Natural killer cell (primary cell): ENCODE measurements around the gene NAV3. TPM values are rescaled to one million over a fixed set of nuclear protein-coding genes. Genes with fewer than 3 reads are reported as not detected.
"Not testable (repeated sequence)": the region's sequence is repeated elsewhere in the genome, so short reads cannot be mapped to it uniquely, and the experiment has no call there.

Source experiments
- ATAC-seq, 3 donors: fragments of 150-1000 bp in 2 of 3; fragments of 200-7000 bp in 1 of 3; cut with Tn5 transposase; 1 replicate in 1 of 3; 2 replicates in 2 of 3; pipeline ENCODE4 v1.10.0; 2021; ENCODE audit warnings: mild to moderate bottlenecking in 2 of 3, moderate library complexity in 2 of 3
- DNase-seq, 2 donors: peaks; one replicate each; pipeline versions ENCODE4 v3.0.0 to v3.0.0-alpha.2; 2013 to 2021; ENCODE audit warnings: mixed read lengths in 1 of 2
- H3K27ac ChIP-seq: one replicate; pipeline ENCODE4 v1.5.1; 2013; ENCODE audit warnings: mild to moderate bottlenecking, low read length
- H3K27me3 ChIP-seq: one replicate; pipeline ENCODE4 v1.6.1; 2013; ENCODE audit warnings: low read length; ENCODE audit not compliant: control insufficient read depth, insufficient read depth
- H3K36me3 ChIP-seq: one replicate; pipeline ENCODE4 v1.6.1; 2013; ENCODE audit warnings: low read length; ENCODE audit not compliant: control insufficient read depth, insufficient read depth
- H3K4me1 ChIP-seq: one replicate; pipeline ENCODE4 v1.6.1; 2013; ENCODE audit warnings: low read length; ENCODE audit not compliant: control insufficient read depth, insufficient read depth
- H3K4me3 ChIP-seq: one replicate; pipeline ENCODE4 v1.5.1; 2013; ENCODE audit warnings: low read length
- H3K9me3 ChIP-seq: one replicate; pipeline ENCODE4 v1.6.1; 2013; ENCODE audit warnings: low read length; ENCODE audit not compliant: control insufficient read depth, insufficient read depth
- H3K27ac Mint-ChIP-seq, 2 donors: one replicate each; pipeline ENCODE4 v1.8.0; 2022; ENCODE audit warnings: mild to moderate bottlenecking in 2 of 2, mixed read lengths in 2 of 2, moderate library complexity in 1 of 2
- H3K27me3 Mint-ChIP-seq, 2 donors: one replicate each; pipeline ENCODE4 v1.8.0; 2022; ENCODE audit warnings: low read depth in 2 of 2, mixed read lengths in 2 of 2
- H3K36me3 Mint-ChIP-seq: one replicate; pipeline ENCODE4 v1.8.0; 2022; ENCODE audit warnings: mixed read lengths
- H3K4me1 Mint-ChIP-seq, 2 donors: one replicate each; pipeline ENCODE4 v1.8.0; 2022; ENCODE audit warnings: mixed read lengths in 2 of 2
- H3K4me3 Mint-ChIP-seq: one replicate; pipeline ENCODE4 v1.8.0; 2022; ENCODE audit warnings: mild to moderate bottlenecking, moderate library complexity, mixed read lengths
- H3K9me3 Mint-ChIP-seq, 2 donors: one replicate each; pipeline ENCODE4 v1.8.0; 2022; ENCODE audit warnings: mixed read lengths in 2 of 2
- CTCF ChIP-seq: fragments of 200-600 bp; IDR thresholded peaks from one replicate; pipeline ENCODE4 v1.8.0; 2022; ENCODE audit warnings: antibody characterized with exemption
- WGBS: methylation state at CpG from one replicate; pipeline ENCODE4 v1.1.7; 2013; ENCODE audit warnings: missing lambda C conversion rate; ENCODE audit not compliant: insufficient coverage; 5-methylcytosine and 5-hydroxymethylcytosine counted together
- intact Hi-C: fragments of 100-400 bp; cut with micrococcal nuclease; formaldehyde crosslinking; loops from one replicate; pipeline ENCODE4 v1.14.2; 2022
- total RNA-seq, 4 donors: library from RNA; stranded (reverse); fragments of 120-200 nt in 1 of 4; gene quantifications; one replicate each; pipeline versions ENCODE4 v1.2.3 to v1.2.4, GENCODE V29; 2013 to 2022

Gene NAV3
- total RNA-seq, 3 donors from 2014 or later (not counting 1 experiment from before 2014, with no cell fraction given), result not detected

GRCh38 chr12:78099806-78100205 lies 269.1 kb downstream of the NAV3 start:
- H3K4me3 ChIP-seq, result no peak overlapping the region
- no peak for TF ChIP-seq CTCF
- DNase-seq, result no peak
- H3K4me1 ChIP-seq, result no peaks in the 10 kb centered on the region
- no peak overlapping the region for H3K27ac ChIP-seq
- no peaks in the 10 kb centered on the region for H3K36me3 ChIP-seq
- peaks cover 16 to 27% of the 10 kb centered on the region in 2 donors for H3K9me3 Mint-ChIP-seq
- intact Hi-C loops, result no loop called here
- peaks cover 8% of the 10 kb centered on the region for H3K9me3 ChIP-seq
- no peaks in the 10 kb centered on the region for H3K36me3 Mint-ChIP-seq
- H3K27me3 ChIP-seq, result no peaks in the 10 kb centered on the region
- H3K4me1 Mint-ChIP-seq, result no peaks in the 10 kb centered on the region
- no peak overlapping the region for H3K4me3 Mint-ChIP-seq
- no peaks in the 10 kb centered on the region for H3K27me3 Mint-ChIP-seq
- H3K27ac Mint-ChIP-seq, result no peak overlapping the region
- 56% methylated on average over 1 of the region's 2 CpGs for WGBS
- ATAC-seq, result no peak

- Histone ChIP-seq H3K36me3 (no peaks in the 10 kb centered on the region), H3K27me3 (no peaks in the 10 kb centered on the region), H3K4me1 (no peaks in the 10 kb centered on the region), H3K27ac (no peak overlapping the region), H3K9me3 (peaks cover 8% of the 10 kb centered on the region), H3K4me3 (no peak overlapping the region)
- WGBS, result 40% methylated on average over 2 of the region's 4 CpGs
- Mint-ChIP-seq H3K4me1 (no peaks in the 10 kb centered on the region), H3K27me3 (no peaks in the 10 kb centered on the region), H3K9me3 (peaks cover 14 to 20% of the 10 kb centered on the region in 2 donors), H3K27ac (no peak overlapping the region), H3K36me3 (no peaks in the 10 kb centered on the region), H3K4me3 (no peak overlapping the region)
- TF ChIP-seq CTCF, result no peak
- no peak for DNase-seq
- intact Hi-C loops, result no loop called here
- ATAC-seq, result no peak
These were observed 270.6 kb downstream of the NAV3 start for GRCh38 chr12:78101113-78101876.

GRCh38 chr12:78101946-78102635 lies 271.4 kb downstream of the NAV3 start:
- H3K36me3 Mint-ChIP-seq, result no peaks in the 10 kb centered on the region
- no peak overlapping the region for H3K4me3 ChIP-seq
- peaks cover 16 to 20% of the 10 kb centered on the region in 2 donors for H3K9me3 Mint-ChIP-seq
- no peak for ATAC-seq
- H3K27me3 Mint-ChIP-seq, result no peaks in the 10 kb centered on the region
- H3K4me1 Mint-ChIP-seq, result no peaks in the 10 kb centered on the region
- no peaks in the 10 kb centered on the region for H3K36me3 ChIP-seq
- 77% methylated on average over 3 of the region's 4 CpGs for WGBS
- H3K27ac ChIP-seq, result no peak overlapping the region
- H3K9me3 ChIP-seq, result peaks cover 10% of the 10 kb centered on the region
- H3K4me1 ChIP-seq, result no peaks in the 10 kb centered on the region
- H3K27me3 ChIP-seq, result no peaks in the 10 kb centered on the region
- no peak overlapping the region for H3K4me3 Mint-ChIP-seq
- no peak for DNase-seq
- H3K27ac Mint-ChIP-seq, result no peak overlapping the region
- intact Hi-C loops, result no loop called here
- no peak for TF ChIP-seq CTCF

- H3K27me3 ChIP-seq, H3K4me1 ChIP-seq, H3K4me3 ChIP-seq, DNase-seq, H3K27me3 Mint-ChIP-seq, H3K36me3 Mint-ChIP-seq, H3K4me3 Mint-ChIP-seq, H3K4me1 Mint-ChIP-seq, H3K27ac Mint-ChIP-seq, H3K9me3 ChIP-seq, intact Hi-C loops, H3K27ac ChIP-seq, ATAC-seq, H3K36me3 ChIP-seq: not testable (repeated sequence)
- peaks cover 15 to 24% of the 10 kb centered on the region in 2 donors for H3K9me3 Mint-ChIP-seq
- 96% methylated on average over 2 of the region's 2 CpGs for WGBS
These were observed 272.1 kb downstream of the NAV3 start for GRCh38 chr12:78102801-78103200.
